Activated T-cell treated with anti-CD3 and anti-CD28 coated beads, Interleukin-2, amount 50 U/mL, for 24 hours (primary cell): ENCODE results near the gene LPIN1.
A peak's percentile ranks its signal among the peaks of the same experiment; 100 is the strongest.

Source experiments
- DNase-seq: peaks from one replicate; pipeline ENCODE4 v3.0.0-alpha.2; 2020
- H3K27ac Mint-ChIP-seq: 2 replicates; pipeline ENCODE4 v1.8.0; 2020; ENCODE audit warnings: mild to moderate bottlenecking, mixed read lengths
- H3K27me3 Mint-ChIP-seq: 2 replicates; pipeline ENCODE4 v1.8.0; 2020; ENCODE audit warnings: mixed read lengths
- H3K36me3 Mint-ChIP-seq: 2 replicates; pipeline ENCODE4 v1.8.0; 2020; ENCODE audit warnings: low read depth, mixed read lengths
- H3K4me1 Mint-ChIP-seq: 2 replicates; pipeline ENCODE4 v1.8.0; 2020; ENCODE audit warnings: low read depth, mixed read lengths
- H3K4me3 Mint-ChIP-seq: 2 replicates; pipeline ENCODE4 v1.8.0; 2020; ENCODE audit warnings: mild to moderate bottlenecking, moderate library complexity, mixed read lengths
- H3K9me3 Mint-ChIP-seq: 2 replicates; pipeline ENCODE4 v1.8.0; 2020; ENCODE audit warnings: mixed read lengths

LPIN1 gene

GRCh38 chr2:11744631-11745394, 1.6 kb upstream of the LPIN1 start:
- Mint-ChIP-seq H3K4me1 (peaks cover 66% of the 10 kb centered on the region), H3K9me3 (no peaks in the 10 kb centered on the region), H3K4me3 (peak overlapping the region; percentile 2), H3K27ac (peak overlapping the region; percentile 93), H3K27me3 (no peaks in the 10 kb centered on the region), H3K36me3 (peaks cover 14% of the 10 kb centered on the region)
- DNase-seq = no peak

- Mint-ChIP-seq H3K9me3 (no peaks in the 10 kb centered on the region), H3K27ac (peak overlapping the region; percentile 93), H3K36me3 (peaks cover 14% of the 10 kb centered on the region), H3K27me3 (no peaks in the 10 kb centered on the region), H3K4me1 (peaks cover 76% of the 10 kb centered on the region), H3K4me3 (peak overlapping the region; percentile 72)
- DNase-seq = peak; percentile 42
Measured at GRCh38 chr2:11745613-11746375, 638 bp upstream of the LPIN1 start.

- peak overlapping the region; percentile 93 for H3K27ac Mint-ChIP-seq
- DNase-seq = no peak
- no peaks in the 10 kb centered on the region for H3K9me3 Mint-ChIP-seq
- peaks cover 17% of the 10 kb centered on the region for H3K36me3 Mint-ChIP-seq
- peak overlapping the region; percentile 92 for H3K4me3 Mint-ChIP-seq
- H3K27me3 Mint-ChIP-seq = no peaks in the 10 kb centered on the region
- H3K4me1 Mint-ChIP-seq = peaks cover 86% of the 10 kb centered on the region
Measured at GRCh38 chr2:11746807-11747459, 501 bp downstream of the LPIN1 start.

- Mint-ChIP-seq H3K4me1 (peaks cover 89% of the 10 kb centered on the region), H3K27me3 (no peaks in the 10 kb centered on the region), H3K4me3 (peak overlapping the region; percentile 92), H3K36me3 (peaks cover 17% of the 10 kb centered on the region), H3K27ac (peak overlapping the region; percentile 93), H3K9me3 (no peaks in the 10 kb centered on the region)
- DNase-seq = no peak
Measured at GRCh38 chr2:11748018-11748860, 1.8 kb downstream of the LPIN1 start.

DNA sequence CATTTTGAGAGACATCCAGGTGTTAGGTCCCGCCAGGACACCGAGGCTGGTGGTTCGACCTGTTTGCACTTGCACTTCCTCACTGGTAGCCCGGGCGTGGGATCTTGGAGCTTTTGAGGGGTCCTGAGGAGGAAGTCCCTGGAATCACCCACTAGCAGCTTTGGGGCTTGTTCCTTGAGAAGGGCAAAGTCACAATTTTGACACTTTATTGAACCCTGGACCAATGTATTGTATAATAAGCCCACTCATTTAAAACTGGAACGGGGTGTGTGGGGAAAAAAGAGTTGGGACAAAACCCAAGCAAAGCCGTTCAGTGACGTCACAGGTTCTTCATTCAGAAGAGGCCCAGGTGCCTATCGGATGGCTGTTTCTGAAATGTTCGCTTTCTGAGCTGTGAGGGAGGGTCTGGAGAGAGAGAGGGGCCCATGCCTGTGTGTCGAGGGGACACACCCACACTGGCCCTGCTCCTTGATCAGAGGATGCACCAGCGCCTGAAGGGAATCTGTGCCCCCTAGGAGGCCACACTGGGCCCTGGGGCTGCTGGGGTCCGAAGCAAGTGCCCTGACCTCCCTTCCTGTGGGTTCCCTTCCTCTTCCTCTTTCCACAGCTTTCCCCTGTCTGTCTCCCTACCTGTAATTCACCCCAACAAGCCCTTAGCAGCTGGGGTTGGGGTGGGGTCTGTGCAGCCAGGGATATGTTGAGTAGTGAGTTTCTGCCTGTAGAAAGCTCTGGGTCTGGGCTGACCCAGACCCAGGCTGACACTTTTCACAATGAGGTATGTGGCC, 2.6 kb downstream of the LPIN1 start:
- Mint-ChIP-seq H3K36me3 (peaks cover 17% of the 10 kb centered on the region), H3K27me3 (no peaks in the 10 kb centered on the region), H3K27ac (peak overlapping the region; percentile 93), H3K4me3 (peak overlapping the region; percentile 92), H3K9me3 (no peaks in the 10 kb centered on the region), H3K4me1 (peaks cover 89% of the 10 kb centered on the region)
- DNase-seq = no peak

- Mint-ChIP-seq H3K36me3 (peaks cover 17% of the 10 kb centered on the region), H3K27ac (peak overlapping the region; percentile 93), H3K4me1 (peaks cover 89% of the 10 kb centered on the region), H3K4me3 (peak overlapping the region; percentile 92), H3K9me3 (no peaks in the 10 kb centered on the region), H3K27me3 (no peaks in the 10 kb centered on the region)
- DNase-seq = no peak
Measured at GRCh38 chr2:11749646-11750349, 3.4 kb downstream of the LPIN1 start.

DNA sequence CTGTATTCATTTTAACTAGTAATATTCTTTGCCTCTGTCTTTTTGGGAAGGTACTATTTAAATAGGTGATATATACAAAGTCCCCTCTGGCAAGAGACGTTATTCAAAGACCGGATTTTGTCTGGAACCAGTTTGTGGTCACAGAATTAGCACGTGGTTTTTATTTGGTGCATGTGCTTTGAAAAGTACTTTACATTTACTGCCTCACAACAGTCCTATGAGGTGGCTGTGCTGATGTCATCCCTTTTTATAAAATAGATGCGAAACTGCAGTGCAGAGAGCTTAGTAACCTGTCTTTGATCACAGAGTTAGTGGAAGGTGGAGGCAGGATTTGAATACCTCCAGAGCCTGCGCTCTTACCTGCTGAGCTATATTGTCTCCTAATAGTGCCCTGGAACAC, 4.0 kb downstream of the LPIN1 start:
- H3K36me3 Mint-ChIP-seq = peaks cover 21% of the 10 kb centered on the region
- no peaks in the 10 kb centered on the region for H3K27me3 Mint-ChIP-seq
- H3K4me3 Mint-ChIP-seq = peak overlapping the region; percentile 92
- H3K4me1 Mint-ChIP-seq = peaks cover 88% of the 10 kb centered on the region
- H3K27ac Mint-ChIP-seq = peak overlapping the region; percentile 93
- peak; percentile 44 for DNase-seq
- H3K9me3 Mint-ChIP-seq = no peaks in the 10 kb centered on the region

DNA sequence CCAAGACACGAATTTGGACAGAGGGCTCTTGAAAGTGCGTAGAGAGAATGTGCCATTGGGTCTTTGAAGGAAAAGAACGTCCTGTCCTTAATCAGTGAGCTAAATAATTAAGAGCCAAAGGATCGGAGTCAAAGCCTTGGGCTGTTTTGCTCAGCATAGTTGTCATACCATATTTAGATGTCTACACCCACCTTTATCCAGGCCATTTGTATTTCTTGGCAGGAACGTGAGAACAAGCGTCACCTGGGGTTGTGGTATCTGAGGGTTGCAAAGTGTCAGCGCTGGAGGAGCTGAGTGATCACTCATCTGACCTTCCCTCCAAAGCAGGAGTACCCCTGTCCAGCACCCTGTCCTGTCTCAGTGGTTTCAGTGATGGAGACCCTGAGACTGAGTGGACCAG, 4.5 kb downstream of the LPIN1 start:
- peak overlapping the region; percentile 93 for H3K27ac Mint-ChIP-seq
- H3K36me3 Mint-ChIP-seq = peaks cover 21% of the 10 kb centered on the region
- DNase-seq = no peak
- H3K9me3 Mint-ChIP-seq = no peaks in the 10 kb centered on the region
- H3K4me1 Mint-ChIP-seq = peaks cover 88% of the 10 kb centered on the region
- H3K4me3 Mint-ChIP-seq = peak overlapping the region; percentile 92
- no peaks in the 10 kb centered on the region for H3K27me3 Mint-ChIP-seq

GRCh38 chr2:11752906-11753305, 6.5 kb downstream of the LPIN1 start:
- Mint-ChIP-seq H3K4me1 (peaks cover 95% of the 10 kb centered on the region), H3K27me3 (no peaks in the 10 kb centered on the region), H3K27ac (peak overlapping the region; percentile 94), H3K4me3 (peak overlapping the region; percentile 77), H3K36me3 (peaks cover 14% of the 10 kb centered on the region), H3K9me3 (no peaks in the 10 kb centered on the region)
- DNase-seq = no peak

DNA sequence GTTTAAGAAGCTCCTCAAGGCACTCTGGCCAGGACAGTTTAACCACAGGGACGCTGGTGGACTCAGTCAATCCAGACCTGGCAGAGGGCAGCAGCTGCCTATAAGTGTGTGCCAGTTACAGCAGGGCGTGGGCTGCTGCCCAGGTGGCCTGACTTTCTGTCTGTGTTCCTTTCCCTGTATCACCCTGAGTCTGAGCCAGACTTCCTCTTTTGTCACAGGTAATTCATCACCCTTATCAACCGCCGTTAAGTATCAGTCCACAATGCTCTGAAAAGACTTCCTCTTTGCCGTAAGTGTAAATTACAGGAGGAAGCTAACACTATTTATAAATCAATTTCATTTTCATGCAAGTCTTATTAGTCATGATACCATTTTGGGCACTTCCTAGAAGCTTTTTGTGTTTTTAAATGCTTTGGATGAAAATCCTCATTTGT, 7.0 kb downstream of the LPIN1 start:
- Mint-ChIP-seq H3K36me3 (peaks cover 18% of the 10 kb centered on the region), H3K27me3 (no peaks in the 10 kb centered on the region), H3K9me3 (no peaks in the 10 kb centered on the region), H3K4me3 (peak overlapping the region; percentile 77), H3K4me1 (peaks cover 95% of the 10 kb centered on the region), H3K27ac (peak overlapping the region; percentile 94)
- DNase-seq = no peak

DNA sequence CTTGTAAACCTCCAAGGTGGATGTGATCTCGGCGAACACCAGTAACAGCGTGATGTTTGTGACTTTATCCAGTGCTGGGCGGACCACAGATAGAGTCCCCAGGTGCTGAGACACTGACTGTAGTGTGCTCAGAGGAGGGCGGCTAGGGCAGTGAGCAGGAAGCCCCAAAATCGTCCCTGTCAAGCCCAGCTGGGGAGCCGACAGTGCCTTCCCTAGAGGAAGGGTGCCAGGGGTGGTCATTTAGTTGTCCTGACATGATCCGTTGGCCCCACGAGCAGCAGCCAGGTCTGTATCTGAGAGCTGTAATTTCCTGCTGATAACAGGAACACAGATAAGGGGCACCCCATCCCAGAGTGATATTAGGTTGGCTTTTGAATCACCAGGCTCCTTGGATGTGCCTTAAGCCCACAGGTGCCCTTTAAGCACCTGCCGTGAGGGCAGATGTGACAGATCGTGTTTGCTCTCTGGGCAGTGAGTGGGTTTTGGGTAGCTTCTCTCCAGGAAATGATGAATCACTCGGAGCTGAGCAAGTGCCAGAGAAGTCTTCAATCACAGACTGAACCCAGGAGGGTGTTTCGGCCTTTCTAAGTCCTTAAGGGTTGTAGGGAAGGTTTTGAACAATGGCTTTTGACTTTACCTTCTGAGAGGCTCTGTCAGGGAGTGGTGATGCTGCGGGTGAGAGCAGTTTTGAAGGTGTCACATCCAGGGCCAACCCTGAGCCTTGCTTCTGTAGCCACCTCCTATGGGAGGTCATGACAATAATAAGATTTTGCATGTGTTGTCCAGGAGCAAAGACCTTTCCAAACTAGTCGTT, 7.7 kb downstream of the LPIN1 start:
- no peaks in the 10 kb centered on the region for H3K9me3 Mint-ChIP-seq
- peak; percentile 75 for DNase-seq
- peak overlapping the region; percentile 77 for H3K4me3 Mint-ChIP-seq
- peak overlapping the region; percentile 94 for H3K27ac Mint-ChIP-seq
- peaks cover 23% of the 10 kb centered on the region for H3K36me3 Mint-ChIP-seq
- peaks cover 95% of the 10 kb centered on the region for H3K4me1 Mint-ChIP-seq
- H3K27me3 Mint-ChIP-seq = no peaks in the 10 kb centered on the region

GRCh38 chr2:11754700-11755015, 8.2 kb downstream of the LPIN1 start:
- no peaks in the 10 kb centered on the region for H3K27me3 Mint-ChIP-seq
- peaks cover 24% of the 10 kb centered on the region for H3K36me3 Mint-ChIP-seq
- H3K9me3 Mint-ChIP-seq = no peaks in the 10 kb centered on the region
- peaks cover 92% of the 10 kb centered on the region for H3K4me1 Mint-ChIP-seq
- DNase-seq = no peak
- H3K27ac Mint-ChIP-seq = peak overlapping the region; percentile 94
- H3K4me3 Mint-ChIP-seq = peak overlapping the region; percentile 77
